WTC11 (cell line): ENCODE results near the gene LYPD3. TPM values are rescaled to one million over a fixed set of nuclear protein-coding genes. Genes with fewer than 3 reads are reported as not detected.
A peak's percentile ranks its signal among the peaks of the same experiment; 100 is the strongest.

Experiments used
- ATAC-seq: fragments of 200-7000 bp; cut with Tn5 transposase; 2 replicates; pipeline ENCODE4 v1.10.0; 2021; ENCODE audit warnings: mild to moderate bottlenecking, moderate library complexity
- CTCF ChIA-PET: fragments of 300-600 bp; sonication (Branson Sonifier 250); formaldehyde crosslinking; loops from one replicate; lab custom pipeline; 2021; ENCODE audit warnings: antibody characterized with exemption; lab: Charles Lee
- POLR2A ChIA-PET: fragments of 350-600 bp; sonication (Branson Sonifier 250); formaldehyde crosslinking; loops from one replicate; lab custom pipeline; 2021; ENCODE audit warnings: antibody characterized with exemption; lab: Charles Lee
- DNase-seq: peaks from one replicate; pipeline ENCODE4 v3.0.0; 2021; ENCODE audit warnings: low spot score
- H3K27ac Mint-ChIP-seq: 2 replicates; pipeline ENCODE4 v1.8.0; 2021; ENCODE audit warnings: mixed read lengths
- H3K27me3 Mint-ChIP-seq: 2 replicates; pipeline ENCODE4 v1.8.0; 2021; ENCODE audit warnings: low read depth, mild to moderate bottlenecking, moderate library complexity, mixed read lengths
- H3K36me3 Mint-ChIP-seq: 2 replicates; pipeline ENCODE4 v1.8.0; 2021; ENCODE audit warnings: mixed read lengths
- H3K4me1 Mint-ChIP-seq: 2 replicates; pipeline ENCODE4 v1.8.0; 2022; ENCODE audit warnings: mixed read lengths
- H3K4me3 Mint-ChIP-seq: 2 replicates; pipeline ENCODE4 v1.8.0; 2021; ENCODE audit warnings: mild to moderate bottlenecking, moderate library complexity, mixed read lengths
- H3K9me3 Mint-ChIP-seq: 2 replicates; pipeline ENCODE4 v1.8.0; 2021; ENCODE audit warnings: mixed read lengths
- EMX1 ChIP-seq: fragments of 250-450 bp; sonication (Bioruptor Pico); IDR thresholded peaks from 2 replicates; pipeline ENCODE4 v1.8.0; 2021; ENCODE audit warnings: mild to moderate bottlenecking
- FOXP1 ChIP-seq: sonication (generic); formaldehyde crosslinking; IDR thresholded peaks from 2 replicates; pipeline ENCODE4 v1.8.0; 2022; ENCODE audit warnings: missing genetic modification reagents, mild to moderate bottlenecking, moderate library complexity, borderline replicate concordance
- GTF2I ChIP-seq: fragments of 250-450 bp; sonication (Bioruptor Pico); conservative IDR thresholded peaks from 2 replicates; pipeline ENCODE4 v1.4.0; 2021; ENCODE audit warnings: mild to moderate bottlenecking
- IRF2 ChIP-seq: sonication (generic); formaldehyde crosslinking; IDR thresholded peaks from 2 replicates; pipeline ENCODE4 v1.8.0; 2022; ENCODE audit warnings: low read depth, missing genetic modification reagents, borderline replicate concordance
- PRRX2 ChIP-seq: fragments of 250-450 bp; sonication (Bioruptor Pico); IDR thresholded peaks from 2 replicates; pipeline ENCODE4 v1.8.0; 2021; ENCODE audit warnings: mild to moderate bottlenecking
- ZNF317 ChIP-seq: sonication (generic); formaldehyde crosslinking; IDR thresholded peaks from 2 replicates; pipeline ENCODE4 v1.8.1; 2023; ENCODE audit warnings: low read depth, mild to moderate bottlenecking, moderate library complexity, missing genetic modification reagents, borderline replicate concordance
- ZNF423 ChIP-seq: fragments of 250-450 bp; sonication (Bioruptor Pico); IDR thresholded peaks from 2 replicates; pipeline ENCODE4 v2.1.2; 2022; ENCODE audit warnings: mild to moderate bottlenecking, moderate library complexity
- ZNF671 ChIP-seq: fragments of 250-450 bp; sonication (Bioruptor Pico); IDR thresholded peaks from 2 replicates; pipeline ENCODE4 v1.8.0; 2021; ENCODE audit warnings: mild to moderate bottlenecking
- total RNA-seq: library from RNA; stranded (reverse); gene quantifications from 3 replicates; pipeline ENCODE4 v1.2.3, GENCODE V29; 2021
- TF ChIP-seq, protein P1 (sequence below): sonication (generic); formaldehyde crosslinking; IDR thresholded peaks from 2 replicates; pipeline ENCODE4 v1.8.1; 2023; ENCODE audit warnings: mild to moderate bottlenecking, missing genetic modification reagents
- TF ChIP-seq, protein P2 (sequence below): sonication (generic); formaldehyde crosslinking; IDR thresholded peaks from 2 replicates; pipeline ENCODE4 v1.8.0; 2022; ENCODE audit warnings: missing genetic modification reagents
- TF ChIP-seq, protein P3 (sequence below): sonication (generic); formaldehyde crosslinking; IDR thresholded peaks from 2 replicates; pipeline ENCODE4 v1.8.0; 2022; ENCODE audit warnings: mild to moderate bottlenecking, missing genetic modification reagents
- TF ChIP-seq, protein P4 (sequence below): sonication (generic); formaldehyde crosslinking; IDR thresholded peaks from 2 replicates; pipeline ENCODE4 v1.8.1; 2023; ENCODE audit warnings: mild to moderate bottlenecking, missing genetic modification reagents, moderate library complexity
- TF ChIP-seq, protein P5 (sequence below): sonication (generic); formaldehyde crosslinking; IDR thresholded peaks from 2 replicates; pipeline ENCODE4 v1.8.0; 2022; ENCODE audit warnings: mild to moderate bottlenecking, missing genetic modification reagents
- TF ChIP-seq, protein P6 (sequence below): sonication (generic); formaldehyde crosslinking; IDR thresholded peaks from 2 replicates; pipeline ENCODE4 v1.8.0; 2023; ENCODE audit warnings: missing genetic modification reagents
- TF ChIP-seq, protein P7 (sequence below): sonication (generic); formaldehyde crosslinking; IDR thresholded peaks from 2 replicates; pipeline ENCODE4 v1.8.1; 2022; ENCODE audit warnings: missing genetic modification reagents, borderline replicate concordance
- TF ChIP-seq, protein P8 (sequence below): sonication (generic); formaldehyde crosslinking; IDR thresholded peaks from 2 replicates; pipeline ENCODE4 v1.8.0; 2023; ENCODE audit warnings: missing genetic modification reagents, mild to moderate bottlenecking, borderline replicate concordance

LYPD3 gene
- total RNA-seq, 1 experiment from 2014 or later, result 3.8 TPM

DNA sequence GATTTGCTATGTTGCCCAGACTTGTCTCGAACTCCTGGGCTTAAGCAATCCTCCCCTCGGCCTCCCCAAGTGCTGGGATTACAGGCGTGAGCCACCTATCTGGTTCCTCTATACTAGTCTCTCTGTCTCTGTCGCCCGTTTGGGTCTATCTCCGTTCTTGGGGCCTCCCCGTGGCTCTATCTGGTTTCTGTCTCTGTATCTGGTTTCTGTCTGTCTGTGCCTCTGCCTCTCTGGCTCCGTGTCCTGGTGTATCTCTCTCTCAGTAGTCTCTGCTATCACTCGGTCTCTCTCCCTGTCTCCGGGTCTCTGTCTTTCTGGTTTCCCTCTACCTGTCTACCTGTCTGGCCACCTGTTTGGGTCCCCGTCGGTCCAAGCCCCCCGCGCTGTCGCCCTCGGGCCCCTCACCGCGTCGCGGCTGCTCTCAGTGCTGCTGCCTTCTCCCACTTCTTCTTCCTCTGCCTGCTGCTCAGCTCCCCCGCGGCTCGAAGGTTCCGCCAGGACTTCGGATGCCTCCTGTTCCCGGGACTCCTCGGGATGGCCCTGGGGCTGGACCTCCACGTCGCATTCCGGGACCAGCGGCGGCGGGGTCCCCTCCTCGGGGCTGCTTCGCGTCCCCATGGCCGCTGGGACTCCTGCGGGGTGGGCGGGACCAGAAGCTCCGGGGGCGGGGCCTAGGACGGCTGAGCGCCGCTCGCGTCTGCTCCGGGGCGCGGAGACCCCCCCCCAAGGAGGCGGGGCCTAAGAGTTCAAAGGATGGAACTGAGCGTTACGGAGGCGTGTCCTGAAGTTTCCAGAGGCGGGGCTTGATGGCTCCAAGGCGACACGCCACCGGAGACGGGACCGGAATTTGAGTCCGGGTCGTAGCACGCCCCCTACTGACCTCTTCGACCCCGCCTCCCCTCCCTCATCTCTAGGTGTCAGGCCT, 38.4 kb upstream of the LYPD3 start:
- peaks cover 2% of the 10 kb centered on the region; the same call in 1 of the 2 replicates for H3K36me3 Mint-ChIP-seq
- ChIA-PET POLR2A (interaction anchor here (1.0 to 1.8 kb wide), 6 partner anchors 16 to 92 kb away, joined by 3 to 11 read pairs (median 4); partner anchors contain the start of genes IRGQ, LYPD3 and ZNF576), CTCF (interaction anchor here (0.6 to 3.5 kb wide), 22 partner anchors 8 to 164 kb away, joined by 3 to 50 read pairs (median 6); partner anchors contain the start of genes ETHE1, IRGQ, ZNF575 and ZNF576)
- H3K27me3 Mint-ChIP-seq, result peaks cover 38% of the 10 kb centered on the region
- DNase-seq (peak; percentile 97), ATAC-seq (peak; percentile 89)
- peaks cover 21% of the 10 kb centered on the region for H3K4me1 Mint-ChIP-seq
- peak overlapping the region; percentile 74 for H3K27ac Mint-ChIP-seq
- no peaks in the 10 kb centered on the region for H3K9me3 Mint-ChIP-seq
- peak overlapping the region; percentile 91 for H3K4me3 Mint-ChIP-seq
- no peak for TF ChIP-seq ZNF671 (CRISPR knock-in tag)
- TF ChIP-seq, protein P1, sequence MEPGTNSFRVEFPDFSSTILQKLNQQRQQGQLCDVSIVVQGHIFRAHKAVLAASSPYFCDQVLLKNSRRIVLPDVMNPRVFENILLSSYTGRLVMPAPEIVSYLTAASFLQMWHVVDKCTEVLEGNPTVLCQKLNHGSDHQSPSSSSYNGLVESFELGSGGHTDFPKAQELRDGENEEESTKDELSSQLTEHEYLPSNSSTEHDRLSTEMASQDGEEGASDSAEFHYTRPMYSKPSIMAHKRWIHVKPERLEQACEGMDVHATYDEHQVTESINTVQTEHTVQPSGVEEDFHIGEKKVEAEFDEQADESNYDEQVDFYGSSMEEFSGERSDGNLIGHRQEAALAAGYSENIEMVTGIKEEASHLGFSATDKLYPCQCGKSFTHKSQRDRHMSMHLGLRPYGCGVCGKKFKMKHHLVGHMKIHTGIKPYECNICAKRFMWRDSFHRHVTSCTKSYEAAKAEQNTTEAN, result no peak
- TF ChIP-seq, protein P2, sequence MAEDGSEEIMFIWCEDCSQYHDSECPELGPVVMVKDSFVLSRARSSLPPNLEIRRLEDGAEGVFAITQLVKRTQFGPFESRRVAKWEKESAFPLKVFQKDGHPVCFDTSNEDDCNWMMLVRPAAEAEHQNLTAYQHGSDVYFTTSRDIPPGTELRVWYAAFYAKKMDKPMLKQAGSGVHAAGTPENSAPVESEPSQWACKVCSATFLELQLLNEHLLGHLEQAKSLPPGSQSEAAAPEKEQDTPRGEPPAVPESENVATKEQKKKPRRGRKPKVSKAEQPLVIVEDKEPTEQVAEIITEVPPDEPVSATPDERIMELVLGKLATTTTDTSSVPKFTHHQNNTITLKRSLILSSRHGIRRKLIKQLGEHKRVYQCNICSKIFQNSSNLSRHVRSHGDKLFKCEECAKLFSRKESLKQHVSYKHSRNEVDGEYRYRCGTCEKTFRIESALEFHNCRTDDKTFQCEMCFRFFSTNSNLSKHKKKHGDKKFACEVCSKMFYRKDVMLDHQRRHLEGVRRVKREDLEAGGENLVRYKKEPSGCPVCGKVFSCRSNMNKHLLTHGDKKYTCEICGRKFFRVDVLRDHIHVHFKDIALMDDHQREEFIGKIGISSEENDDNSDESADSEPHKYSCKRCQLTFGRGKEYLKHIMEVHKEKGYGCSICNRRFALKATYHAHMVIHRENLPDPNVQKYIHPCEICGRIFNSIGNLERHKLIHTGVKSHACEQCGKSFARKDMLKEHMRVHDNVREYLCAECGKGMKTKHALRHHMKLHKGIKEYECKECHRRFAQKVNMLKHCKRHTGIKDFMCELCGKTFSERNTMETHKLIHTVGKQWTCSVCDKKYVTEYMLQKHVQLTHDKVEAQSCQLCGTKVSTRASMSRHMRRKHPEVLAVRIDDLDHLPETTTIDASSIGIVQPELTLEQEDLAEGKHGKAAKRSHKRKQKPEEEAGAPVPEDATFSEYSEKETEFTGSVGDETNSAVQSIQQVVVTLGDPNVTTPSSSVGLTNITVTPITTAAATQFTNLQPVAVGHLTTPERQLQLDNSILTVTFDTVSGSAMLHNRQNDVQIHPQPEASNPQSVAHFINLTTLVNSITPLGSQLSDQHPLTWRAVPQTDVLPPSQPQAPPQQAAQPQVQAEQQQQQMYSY (CRISPR knock-in tag), result no peak
- TF ChIP-seq FOXP1 (CRISPR knock-in tag), result no peak
- TF ChIP-seq, protein P3, sequence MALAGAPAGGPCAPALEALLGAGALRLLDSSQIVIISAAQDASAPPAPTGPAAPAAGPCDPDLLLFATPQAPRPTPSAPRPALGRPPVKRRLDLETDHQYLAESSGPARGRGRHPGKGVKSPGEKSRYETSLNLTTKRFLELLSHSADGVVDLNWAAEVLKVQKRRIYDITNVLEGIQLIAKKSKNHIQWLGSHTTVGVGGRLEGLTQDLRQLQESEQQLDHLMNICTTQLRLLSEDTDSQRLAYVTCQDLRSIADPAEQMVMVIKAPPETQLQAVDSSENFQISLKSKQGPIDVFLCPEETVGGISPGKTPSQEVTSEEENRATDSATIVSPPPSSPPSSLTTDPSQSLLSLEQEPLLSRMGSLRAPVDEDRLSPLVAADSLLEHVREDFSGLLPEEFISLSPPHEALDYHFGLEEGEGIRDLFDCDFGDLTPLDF (CRISPR knock-in tag), result no peak
- TF ChIP-seq ZNF317 (CRISPR knock-in tag), result no peak
- TF ChIP-seq, protein P4, sequence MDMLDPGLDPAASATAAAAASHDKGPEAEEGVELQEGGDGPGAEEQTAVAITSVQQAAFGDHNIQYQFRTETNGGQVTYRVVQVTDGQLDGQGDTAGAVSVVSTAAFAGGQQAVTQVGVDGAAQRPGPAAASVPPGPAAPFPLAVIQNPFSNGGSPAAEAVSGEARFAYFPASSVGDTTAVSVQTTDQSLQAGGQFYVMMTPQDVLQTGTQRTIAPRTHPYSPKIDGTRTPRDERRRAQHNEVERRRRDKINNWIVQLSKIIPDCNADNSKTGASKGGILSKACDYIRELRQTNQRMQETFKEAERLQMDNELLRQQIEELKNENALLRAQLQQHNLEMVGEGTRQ (CRISPR knock-in tag), result no peak
- TF ChIP-seq, protein P5, sequence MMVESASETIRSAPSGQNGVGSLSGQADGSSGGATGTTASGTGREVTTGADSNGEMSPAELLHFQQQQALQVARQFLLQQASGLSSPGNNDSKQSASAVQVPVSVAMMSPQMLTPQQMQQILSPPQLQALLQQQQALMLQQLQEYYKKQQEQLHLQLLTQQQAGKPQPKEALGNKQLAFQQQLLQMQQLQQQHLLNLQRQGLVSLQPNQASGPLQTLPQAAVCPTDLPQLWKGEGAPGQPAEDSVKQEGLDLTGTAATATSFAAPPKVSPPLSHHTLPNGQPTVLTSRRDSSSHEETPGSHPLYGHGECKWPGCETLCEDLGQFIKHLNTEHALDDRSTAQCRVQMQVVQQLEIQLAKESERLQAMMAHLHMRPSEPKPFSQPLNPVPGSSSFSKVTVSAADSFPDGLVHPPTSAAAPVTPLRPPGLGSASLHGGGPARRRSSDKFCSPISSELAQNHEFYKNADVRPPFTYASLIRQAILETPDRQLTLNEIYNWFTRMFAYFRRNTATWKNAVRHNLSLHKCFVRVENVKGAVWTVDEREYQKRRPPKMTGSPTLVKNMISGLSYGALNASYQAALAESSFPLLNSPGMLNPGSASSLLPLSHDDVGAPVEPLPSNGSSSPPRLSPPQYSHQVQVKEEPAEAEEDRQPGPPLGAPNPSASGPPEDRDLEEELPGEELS (CRISPR knock-in tag), result 0 out of 2 replicates have a peak, but pooled peaks have one; percentile 24
- TF ChIP-seq, protein P6, sequence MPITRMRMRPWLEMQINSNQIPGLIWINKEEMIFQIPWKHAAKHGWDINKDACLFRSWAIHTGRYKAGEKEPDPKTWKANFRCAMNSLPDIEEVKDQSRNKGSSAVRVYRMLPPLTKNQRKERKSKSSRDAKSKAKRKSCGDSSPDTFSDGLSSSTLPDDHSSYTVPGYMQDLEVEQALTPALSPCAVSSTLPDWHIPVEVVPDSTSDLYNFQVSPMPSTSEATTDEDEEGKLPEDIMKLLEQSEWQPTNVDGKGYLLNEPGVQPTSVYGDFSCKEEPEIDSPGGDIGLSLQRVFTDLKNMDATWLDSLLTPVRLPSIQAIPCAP (CRISPR knock-in tag), result no peak
- no peak for TF ChIP-seq ZNF423 (CRISPR knock-in tag)
- TF ChIP-seq, protein P7, sequence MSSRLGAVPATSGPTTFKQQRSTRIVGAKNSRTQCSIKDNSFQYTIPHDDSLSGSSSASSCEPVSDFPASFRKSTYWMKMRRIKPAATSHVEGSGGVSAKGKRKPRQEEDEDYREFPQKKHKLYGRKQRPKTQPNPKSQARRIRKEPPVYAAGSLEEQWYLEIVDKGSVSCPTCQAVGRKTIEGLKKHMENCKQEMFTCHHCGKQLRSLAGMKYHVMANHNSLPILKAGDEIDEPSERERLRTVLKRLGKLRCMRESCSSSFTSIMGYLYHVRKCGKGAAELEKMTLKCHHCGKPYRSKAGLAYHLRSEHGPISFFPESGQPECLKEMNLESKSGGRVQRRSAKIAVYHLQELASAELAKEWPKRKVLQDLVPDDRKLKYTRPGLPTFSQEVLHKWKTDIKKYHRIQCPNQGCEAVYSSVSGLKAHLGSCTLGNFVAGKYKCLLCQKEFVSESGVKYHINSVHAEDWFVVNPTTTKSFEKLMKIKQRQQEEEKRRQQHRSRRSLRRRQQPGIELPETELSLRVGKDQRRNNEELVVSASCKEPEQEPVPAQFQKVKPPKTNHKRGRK (CRISPR knock-in tag), result no peak
- no peak for TF ChIP-seq PRRX2 (CRISPR knock-in tag)
- TF ChIP-seq IRF2 (CRISPR knock-in tag), result no peak
- TF ChIP-seq EMX1, result no peak
- no peak for TF ChIP-seq GTF2I (CRISPR knock-in tag)
- TF ChIP-seq, protein P8, sequence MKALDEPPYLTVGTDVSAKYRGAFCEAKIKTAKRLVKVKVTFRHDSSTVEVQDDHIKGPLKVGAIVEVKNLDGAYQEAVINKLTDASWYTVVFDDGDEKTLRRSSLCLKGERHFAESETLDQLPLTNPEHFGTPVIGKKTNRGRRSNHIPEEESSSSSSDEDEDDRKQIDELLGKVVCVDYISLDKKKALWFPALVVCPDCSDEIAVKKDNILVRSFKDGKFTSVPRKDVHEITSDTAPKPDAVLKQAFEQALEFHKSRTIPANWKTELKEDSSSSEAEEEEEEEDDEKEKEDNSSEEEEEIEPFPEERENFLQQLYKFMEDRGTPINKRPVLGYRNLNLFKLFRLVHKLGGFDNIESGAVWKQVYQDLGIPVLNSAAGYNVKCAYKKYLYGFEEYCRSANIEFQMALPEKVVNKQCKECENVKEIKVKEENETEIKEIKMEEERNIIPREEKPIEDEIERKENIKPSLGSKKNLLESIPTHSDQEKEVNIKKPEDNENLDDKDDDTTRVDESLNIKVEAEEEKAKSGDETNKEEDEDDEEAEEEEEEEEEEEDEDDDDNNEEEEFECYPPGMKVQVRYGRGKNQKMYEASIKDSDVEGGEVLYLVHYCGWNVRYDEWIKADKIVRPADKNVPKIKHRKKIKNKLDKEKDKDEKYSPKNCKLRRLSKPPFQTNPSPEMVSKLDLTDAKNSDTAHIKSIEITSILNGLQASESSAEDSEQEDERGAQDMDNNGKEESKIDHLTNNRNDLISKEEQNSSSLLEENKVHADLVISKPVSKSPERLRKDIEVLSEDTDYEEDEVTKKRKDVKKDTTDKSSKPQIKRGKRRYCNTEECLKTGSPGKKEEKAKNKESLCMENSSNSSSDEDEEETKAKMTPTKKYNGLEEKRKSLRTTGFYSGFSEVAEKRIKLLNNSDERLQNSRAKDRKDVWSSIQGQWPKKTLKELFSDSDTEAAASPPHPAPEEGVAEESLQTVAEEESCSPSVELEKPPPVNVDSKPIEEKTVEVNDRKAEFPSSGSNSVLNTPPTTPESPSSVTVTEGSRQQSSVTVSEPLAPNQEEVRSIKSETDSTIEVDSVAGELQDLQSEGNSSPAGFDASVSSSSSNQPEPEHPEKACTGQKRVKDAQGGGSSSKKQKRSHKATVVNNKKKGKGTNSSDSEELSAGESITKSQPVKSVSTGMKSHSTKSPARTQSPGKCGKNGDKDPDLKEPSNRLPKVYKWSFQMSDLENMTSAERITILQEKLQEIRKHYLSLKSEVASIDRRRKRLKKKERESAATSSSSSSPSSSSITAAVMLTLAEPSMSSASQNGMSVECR (CRISPR knock-in tag), result peak; percentile 40; the same call in 1 of the 2 replicates
